GM23248 (cell line): ENCODE measurements around the gene EYA4.

Experiments used
- EZH2 ChIP-seq: fragments of 200-600 bp; sonication (generic); IDR thresholded peaks from 2 replicates; pipeline ENCODE4 v1.6.1; 2018; ENCODE audit warnings: antibody characterized with exemption, mild to moderate bottlenecking; ENCODE audit not compliant: insufficient read depth, poor library complexity, severe bottlenecking
- EZH2phosphoT487 ChIP-seq: fragments of 200-600 bp; sonication (generic); IDR thresholded peaks from 2 replicates; pipeline ENCODE4 v1.6.1; 2018; ENCODE audit warnings: antibody characterized with exemption, moderate library complexity, mild to moderate bottlenecking, low read depth; ENCODE audit not compliant: insufficient read depth

DNA sequence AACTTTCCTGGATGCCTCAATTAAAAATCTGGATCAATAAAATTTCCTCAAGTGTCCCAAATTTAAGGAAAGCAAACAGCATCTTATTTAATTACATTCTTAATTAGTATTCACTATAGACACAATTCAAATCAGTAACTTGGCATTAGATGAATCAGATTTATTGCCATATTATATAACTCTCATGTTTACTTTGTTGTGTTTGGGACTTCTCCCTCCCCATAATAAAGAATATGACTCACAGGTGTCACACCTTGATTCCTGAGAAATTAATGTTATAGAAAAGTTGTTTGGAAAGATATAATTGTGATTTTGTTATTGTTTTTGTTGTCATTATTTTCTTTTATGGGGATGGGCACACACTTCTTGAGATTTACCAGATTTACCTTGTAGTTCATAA is 18.4 kb downstream of the EYA4 start:
- TF ChIP-seq EZH2 (no peak), EZH2phosphoT487 (no peak)
